GM18873 (cell line): ENCODE measurements around the gene OR2Y1.
"Not testable (repeated sequence)": the region's sequence is repeated elsewhere in the genome, so short reads cannot be mapped to it uniquely, and the experiment has no call there.

Experiments used
- ATAC-seq: cut with Tn5 transposase; IDR thresholded peaks from one replicate; pipeline ENCODE4 v1.9.1; 2021; ENCODE audit warnings: mild to moderate bottlenecking, moderate library complexity, moderate number of reproducible peaks; ENCODE audit not compliant: unreplicated experiment, low FRiP score

OR2Y1 gene

DNA sequence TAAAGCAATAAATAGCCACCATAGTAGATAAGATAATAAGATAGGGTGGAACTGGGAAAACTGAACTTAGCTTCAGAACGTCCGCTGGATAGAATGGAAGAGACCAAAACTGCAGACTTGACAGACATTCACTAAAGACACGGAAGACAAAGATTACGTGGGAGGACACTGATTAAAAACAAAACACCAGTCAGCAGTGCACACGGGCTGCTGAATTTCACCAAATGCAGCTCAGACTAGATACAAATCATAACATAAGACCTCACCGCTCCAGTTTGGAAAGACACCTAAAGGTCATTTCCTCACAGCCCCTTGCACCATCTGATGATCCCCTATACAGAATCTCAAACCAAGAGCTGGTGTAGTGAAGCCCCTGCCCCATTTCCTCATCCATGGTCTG, 2.9 kb upstream of the OR2Y1 start:
- ATAC-seq = no peak

DNA sequence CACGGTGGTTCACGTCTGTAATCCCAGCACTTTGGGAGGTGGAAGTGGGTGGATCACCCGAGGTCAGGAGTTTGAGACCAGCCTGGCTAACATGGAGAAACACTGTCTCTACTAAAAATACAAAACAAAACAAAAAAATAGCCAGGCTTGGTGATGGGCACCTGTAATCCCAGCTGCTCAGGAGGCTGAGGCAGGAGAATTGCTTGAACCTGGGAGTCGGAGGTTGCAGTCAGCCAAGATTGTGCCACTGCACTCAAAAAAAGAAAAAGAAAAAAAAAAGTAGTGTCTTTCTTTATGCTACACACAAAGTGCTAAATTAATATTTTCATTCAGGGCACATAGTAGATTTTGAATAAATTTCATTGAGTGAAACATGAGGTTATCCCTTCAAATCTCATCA, 1.1 kb upstream of the OR2Y1 start:
- not testable (repeated sequence) for ATAC-seq

GRCh38 chr5:180739271-180739670, 587 bp downstream of the OR2Y1 start:
- ATAC-seq = no peak

DNA sequence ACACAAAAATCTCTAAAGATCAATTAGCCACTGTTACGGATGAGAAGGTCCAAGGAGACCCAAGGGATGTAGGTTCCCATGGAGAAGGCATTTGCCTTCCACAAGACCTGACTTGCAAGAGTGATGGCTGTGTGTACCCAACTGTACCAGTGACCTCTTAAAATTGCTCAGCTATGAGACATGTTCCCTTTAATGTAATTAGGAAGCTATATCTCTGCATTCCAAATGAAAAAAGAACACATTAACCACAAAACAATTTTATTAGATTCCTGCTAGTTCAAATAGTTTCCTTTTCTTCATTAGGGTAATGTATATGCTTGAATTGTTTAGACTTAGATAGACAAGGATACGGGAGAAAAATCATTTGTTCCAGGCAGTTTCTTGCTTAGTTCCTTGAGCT, 3.3 kb downstream of the OR2Y1 start:
- no peak for ATAC-seq

DNA sequence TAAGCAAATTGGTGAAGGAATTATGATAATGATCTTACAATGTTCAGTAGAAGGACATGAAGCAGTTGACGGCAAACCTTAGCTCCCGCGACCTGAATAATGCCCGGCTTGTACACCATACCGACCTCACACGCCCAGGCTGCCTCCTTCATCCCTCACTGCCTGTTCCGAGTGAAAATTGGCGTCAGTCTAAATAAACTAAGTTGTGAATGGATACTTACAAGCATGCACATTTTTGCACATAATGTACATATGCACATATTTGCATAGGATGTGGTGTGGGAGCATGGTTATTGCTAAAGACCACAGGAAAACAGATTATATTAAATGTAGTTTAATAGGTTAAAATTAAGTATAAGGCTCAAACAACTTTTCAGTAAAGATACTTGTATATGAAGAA, 14.9 kb downstream of the OR2Y1 start:
- ATAC-seq = no peak

DNA sequence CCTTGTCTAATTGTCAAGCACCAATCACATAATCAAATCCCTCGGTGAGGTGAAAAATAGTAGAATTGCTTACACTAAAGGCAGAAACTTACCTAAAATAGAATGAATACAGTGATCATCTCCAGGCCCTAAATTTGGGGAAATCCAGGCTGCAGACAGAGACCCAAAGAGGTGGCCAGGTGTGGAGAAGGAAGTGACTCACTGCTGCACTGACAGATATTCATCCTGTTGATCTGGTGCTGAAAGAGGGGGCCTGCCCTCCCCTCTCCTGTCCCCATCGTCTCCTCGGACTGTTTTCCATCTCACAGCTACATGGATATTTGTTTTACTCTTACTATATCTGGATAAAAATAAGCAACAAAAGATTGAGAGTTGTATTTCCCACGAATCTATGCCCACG, 15.9 kb downstream of the OR2Y1 start:
- ATAC-seq = no peak

DNA sequence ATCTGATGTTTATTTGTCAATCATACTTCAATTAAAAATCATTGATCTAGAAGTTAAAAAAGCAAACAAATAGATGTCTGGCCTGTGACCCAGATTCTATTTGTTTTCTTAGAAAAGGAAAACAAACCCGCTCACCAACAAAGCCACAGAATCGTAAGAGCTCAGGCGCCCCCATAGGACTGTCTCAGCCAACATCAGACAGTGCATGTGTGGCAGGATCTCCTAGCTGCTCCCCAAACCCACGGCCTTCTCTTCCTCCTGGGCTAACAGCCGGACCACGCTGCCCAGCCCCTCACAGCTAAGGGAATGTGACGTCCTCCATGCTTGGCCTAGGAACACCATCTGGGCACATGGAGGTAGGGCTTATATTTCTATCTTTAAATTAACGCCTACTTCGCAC, 19.4 kb downstream of the OR2Y1 start:
- ATAC-seq = no peak

- ATAC-seq = no peak
These were observed 20.1 kb downstream of the OR2Y1 start for GRCh38 chr5:180719781-180720180.

DNA sequence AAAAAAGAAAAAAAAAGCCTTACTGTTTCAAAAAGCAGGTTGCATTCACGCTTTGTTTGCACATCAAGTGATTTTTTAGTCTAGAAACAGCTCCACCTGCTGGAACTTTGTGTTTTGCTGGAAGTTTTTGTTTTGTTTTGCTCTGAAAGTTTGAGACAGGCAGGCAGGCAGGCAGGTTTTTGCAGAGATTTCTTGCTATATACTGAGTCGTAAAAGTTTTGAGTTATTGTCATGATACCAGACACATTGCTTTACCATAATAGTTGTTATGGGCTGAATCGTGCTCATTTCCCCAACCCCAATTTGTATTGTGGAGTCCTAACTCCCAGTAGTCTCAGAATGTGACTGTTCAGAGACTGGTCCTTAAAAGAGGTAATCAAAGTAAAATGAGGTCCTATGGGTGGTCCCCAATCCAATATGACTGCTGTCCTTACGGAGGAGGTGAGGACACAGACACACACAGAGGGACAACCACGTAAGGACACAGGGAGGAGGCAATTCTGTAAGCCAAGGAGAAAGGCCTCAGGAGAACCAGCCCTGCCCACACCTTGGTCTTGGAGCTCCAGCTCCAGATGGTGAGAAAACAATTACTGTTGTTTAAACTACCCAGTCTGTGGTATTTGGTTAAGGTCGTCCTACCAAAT, 20.9 kb downstream of the OR2Y1 start:
- no peak for ATAC-seq

DNA sequence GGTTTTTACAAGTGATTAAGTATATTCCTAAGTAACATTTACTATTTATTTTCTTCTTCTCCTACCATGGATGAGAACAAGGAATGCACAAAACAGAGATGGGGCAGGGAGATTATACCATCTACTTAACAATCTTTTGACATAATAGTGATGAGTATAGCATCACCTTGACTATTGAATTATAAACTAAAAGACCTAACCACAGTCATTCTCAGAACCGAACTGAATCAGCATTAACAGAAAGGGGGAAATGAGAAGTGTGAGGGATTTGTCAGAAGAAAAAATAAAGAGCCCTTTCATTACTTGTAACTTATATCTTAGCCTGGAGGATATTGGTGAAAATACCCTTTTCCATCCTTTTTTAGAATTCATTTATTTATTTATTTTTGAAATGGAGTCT, 21.9 kb downstream of the OR2Y1 start:
- ATAC-seq = peak; percentile 46

DNA sequence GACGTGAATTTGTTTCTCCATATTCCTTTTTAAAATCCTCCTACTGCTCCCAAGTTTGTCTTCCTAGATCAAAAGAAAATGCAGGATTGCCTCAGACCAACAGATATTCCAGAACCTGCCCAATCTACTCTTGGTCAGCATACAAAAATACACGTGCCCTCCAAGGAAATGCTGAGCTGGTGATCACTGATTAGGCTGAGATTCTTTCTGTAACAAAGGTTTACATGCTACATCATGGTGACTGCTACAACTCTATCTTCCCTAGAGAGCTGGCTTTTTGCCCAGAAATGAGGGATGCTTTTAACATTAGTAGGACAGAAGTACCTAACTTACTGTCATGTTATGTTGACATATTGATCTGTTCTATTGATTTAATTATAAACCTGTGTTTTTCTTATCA, 35.5 kb downstream of the OR2Y1 start:
- no peak for ATAC-seq

DNA sequence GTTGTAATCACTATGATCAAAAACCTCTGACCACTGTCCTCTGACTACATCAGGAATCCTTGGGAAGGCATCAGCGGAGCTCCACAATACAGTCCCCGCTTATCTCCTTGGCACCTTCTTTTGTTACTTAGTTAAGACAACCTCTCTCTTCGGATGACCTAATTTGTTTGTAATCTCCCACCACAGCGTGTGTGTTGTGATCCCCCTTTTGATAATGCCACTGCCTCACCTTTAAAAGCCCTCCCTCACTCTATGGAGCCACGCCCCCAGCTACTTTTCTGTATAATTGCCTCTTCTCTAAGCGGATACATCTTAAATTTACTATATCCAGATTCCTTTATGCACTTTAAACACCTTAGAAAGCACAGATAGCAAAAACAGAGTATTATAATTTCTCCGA, 35.9 kb downstream of the OR2Y1 start:
- ATAC-seq = no peak

GRCh38 chr5:180703371-180703770, 36.5 kb downstream of the OR2Y1 start:
- ATAC-seq = not testable (repeated sequence)

DNA sequence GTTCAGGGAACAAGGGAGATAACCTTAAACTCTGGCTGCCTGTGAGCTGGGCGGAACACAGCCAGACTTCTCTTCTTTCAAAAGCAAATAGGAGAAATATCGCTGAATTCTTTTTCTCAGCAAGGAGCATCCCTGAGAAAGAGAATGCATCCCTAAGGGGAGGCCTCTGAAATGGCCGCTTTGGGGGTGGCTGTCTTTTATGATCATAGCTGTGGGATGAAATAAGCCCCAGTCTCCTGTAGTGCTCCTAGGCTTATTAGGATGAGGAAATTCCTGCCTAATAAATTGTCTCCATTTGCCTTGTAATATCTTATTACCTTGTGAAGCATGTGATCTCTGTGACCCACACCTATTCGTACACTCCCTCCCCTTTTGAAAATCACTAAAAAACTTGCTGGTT, 39.4 kb downstream of the OR2Y1 start:
- not testable (repeated sequence) for ATAC-seq

DNA sequence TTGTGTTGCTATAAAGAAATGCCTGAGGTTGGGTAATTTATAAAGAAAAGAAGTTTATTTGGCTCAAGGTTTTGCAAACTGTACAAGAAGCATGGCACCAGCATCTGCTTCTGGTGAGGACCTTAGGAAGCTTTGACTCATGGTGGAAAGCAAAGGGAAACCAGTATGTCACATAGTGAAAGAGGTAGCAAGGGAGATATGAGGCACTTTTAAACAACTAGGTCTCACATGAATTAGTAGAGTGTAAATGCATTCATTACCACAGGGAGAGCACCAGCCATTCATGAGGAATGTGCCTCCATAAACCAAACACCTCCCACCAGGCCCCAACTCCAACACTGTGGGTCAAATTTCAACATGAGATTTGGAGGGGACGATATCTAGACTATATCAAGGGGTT, 40.8 kb downstream of the OR2Y1 start:
- no peak for ATAC-seq

- ATAC-seq = no peak
These were observed 43.7 kb downstream of the OR2Y1 start for GRCh38 chr5:180696116-180696515.

- ATAC-seq = no peak
These were observed 47.4 kb downstream of the OR2Y1 start for GRCh38 chr5:180692429-180692828.

GRCh38 chr5:180691046-180691445, 48.8 kb downstream of the OR2Y1 start:
- ATAC-seq = no peak

DNA sequence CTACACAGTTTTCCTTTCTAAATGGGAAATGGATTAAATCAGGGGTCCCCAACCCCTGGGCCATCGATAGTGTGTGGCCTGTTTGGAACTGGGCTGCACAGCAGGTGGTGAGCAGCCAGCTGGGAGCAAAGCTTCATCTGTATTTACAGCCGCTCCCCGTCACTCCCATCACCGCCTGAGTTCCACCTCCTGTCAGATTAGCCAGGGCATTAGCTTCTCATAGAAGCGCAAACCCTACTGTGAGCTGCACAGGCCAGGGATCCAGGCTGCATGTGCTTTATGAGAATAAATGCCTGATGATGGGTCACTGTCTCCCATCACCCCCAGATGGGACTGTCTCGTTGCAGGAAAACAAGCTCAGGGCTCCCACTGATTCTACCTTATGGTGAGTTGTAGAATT, 49.3 kb downstream of the OR2Y1 start:
- ATAC-seq = no peak

DNA sequence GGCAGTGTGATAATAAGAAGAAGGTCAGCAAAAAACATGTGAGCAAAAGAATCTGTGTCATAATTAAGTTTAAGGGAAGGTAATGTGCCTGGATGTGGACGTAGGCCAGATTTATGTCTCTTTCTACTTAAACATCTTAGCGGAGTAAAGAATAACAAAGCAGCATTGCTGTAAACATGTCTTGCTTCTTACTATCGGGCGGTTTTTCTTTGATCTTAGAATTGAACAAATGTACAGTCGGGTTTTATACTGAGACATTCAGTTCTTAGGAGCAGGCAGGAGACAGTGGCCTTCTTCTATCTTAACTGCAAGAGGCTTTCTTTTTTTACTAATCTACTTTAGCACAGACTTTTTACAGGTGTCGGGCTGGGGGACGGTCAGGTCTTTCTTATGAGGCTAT, 50.1 kb downstream of the OR2Y1 start:
- no peak for ATAC-seq
